NCI-H446 (cell line): Measurements from ENCODE around the gene TENM3.

Experiments used
- DNase-seq, 2 experiments: peaks; one replicate each; lab custom pipeline; 2025; lab: John Stamatoyannopoulos, UW

The TENM3 gene

GRCh38 chr4:182624281-182624680 lies 381.1 kb downstream of the TENM3 start:
- no peak for DNase-seq

GRCh38 chr4:182625193-182625592 lies 382.0 kb downstream of the TENM3 start:
- DNase-seq: no peak

GRCh38 chr4:182627996-182628395 lies 384.8 kb downstream of the TENM3 start:
- DNase-seq: no peak

GRCh38 chr4:182628544-182628943 lies 385.3 kb downstream of the TENM3 start:
- no peak for DNase-seq

GRCh38 chr4:182629096-182629495 lies 385.9 kb downstream of the TENM3 start:
- DNase-seq: no peak

GRCh38 chr4:182640491-182640890 lies 397.3 kb downstream of the TENM3 start:
- DNase-seq: no peak

- no peak for DNase-seq
These were observed 397.7 kb downstream of the TENM3 start for GRCh38 chr4:182640932-182641331.

- DNase-seq: no peak
These were observed 399.6 kb downstream of the TENM3 start for GRCh38 chr4:182642831-182643230.

- no peak for DNase-seq
These were observed 400.8 kb downstream of the TENM3 start for GRCh38 chr4:182643801-182644682.

GRCh38 chr4:182644683-182645050 lies 401.5 kb downstream of the TENM3 start:
- no peak for DNase-seq

- no peak for DNase-seq
These were observed 402.3 kb downstream of the TENM3 start for GRCh38 chr4:182645511-182645910.

GRCh38 chr4:182647646-182648300 lies 404.6 kb downstream of the TENM3 start:
- no peak for DNase-seq

GRCh38 chr4:182648766-182649165 lies 405.6 kb downstream of the TENM3 start:
- DNase-seq: no peak

- DNase-seq: no peak
These were observed 406.7 kb downstream of the TENM3 start for GRCh38 chr4:182649698-182650477.

GRCh38 chr4:182653596-182653995 lies 410.4 kb downstream of the TENM3 start:
- no peak for DNase-seq

- no peak for DNase-seq
These were observed 412.1 kb downstream of the TENM3 start for GRCh38 chr4:182655340-182655739.

- DNase-seq: no peak
These were observed 419.3 kb downstream of the TENM3 start for GRCh38 chr4:182662551-182662950.

- no peak for DNase-seq
These were observed 428.0 kb downstream of the TENM3 start for GRCh38 chr4:182671231-182671630.

GRCh38 chr4:182671749-182672148 lies 428.5 kb downstream of the TENM3 start:
- DNase-seq: no peak

- DNase-seq: no peak
These were observed 435.4 kb downstream of the TENM3 start for GRCh38 chr4:182678590-182678989.

GRCh38 chr4:182679533-182679932 lies 436.3 kb downstream of the TENM3 start:
- no peak for DNase-seq

GRCh38 chr4:182680234-182680653 lies 437.0 kb downstream of the TENM3 start:
- DNase-seq: no peak

- DNase-seq: no peak
These were observed 440.5 kb downstream of the TENM3 start for GRCh38 chr4:182683661-182684060.
